ENCODE measurements around the gene C3orf52.

- TF ChIP-seq, protein P1, sequence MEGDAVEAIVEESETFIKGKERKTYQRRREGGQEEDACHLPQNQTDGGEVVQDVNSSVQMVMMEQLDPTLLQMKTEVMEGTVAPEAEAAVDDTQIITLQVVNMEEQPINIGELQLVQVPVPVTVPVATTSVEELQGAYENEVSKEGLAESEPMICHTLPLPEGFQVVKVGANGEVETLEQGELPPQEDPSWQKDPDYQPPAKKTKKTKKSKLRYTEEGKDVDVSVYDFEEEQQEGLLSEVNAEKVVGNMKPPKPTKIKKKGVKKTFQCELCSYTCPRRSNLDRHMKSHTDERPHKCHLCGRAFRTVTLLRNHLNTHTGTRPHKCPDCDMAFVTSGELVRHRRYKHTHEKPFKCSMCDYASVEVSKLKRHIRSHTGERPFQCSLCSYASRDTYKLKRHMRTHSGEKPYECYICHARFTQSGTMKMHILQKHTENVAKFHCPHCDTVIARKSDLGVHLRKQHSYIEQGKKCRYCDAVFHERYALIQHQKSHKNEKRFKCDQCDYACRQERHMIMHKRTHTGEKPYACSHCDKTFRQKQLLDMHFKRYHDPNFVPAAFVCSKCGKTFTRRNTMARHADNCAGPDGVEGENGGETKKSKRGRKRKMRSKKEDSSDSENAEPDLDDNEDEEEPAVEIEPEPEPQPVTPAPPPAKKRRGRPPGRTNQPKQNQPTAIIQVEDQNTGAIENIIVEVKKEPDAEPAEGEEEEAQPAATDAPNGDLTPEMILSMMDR (IDR thresholded peaks at IDR 0.05): no peak
- TF ChIP-seq POLR2A (IDR thresholded peaks at IDR 0.05) (no peak), POLR2AphosphoS5 (IDR thresholded peaks at IDR 0.05) (no peak)
These were observed 36.7 kb downstream of the C3orf52 start for GRCh38 chr3:112122870-112123269.

All from prostate gland (tissue), 2 donors.